GM12874 (cell line): ENCODE results near the gene NEK6.

ENCODE experiments used
- CTCF ChIP-seq: IDR thresholded peaks from 2 replicates; pipeline ENCODE4 v1.5.1; 2011; ENCODE audit warnings: low read depth, mild to moderate bottlenecking, control low read depth, low read length, moderate library complexity; ENCODE audit not compliant: insufficient read depth

The NEK6 gene

DNA sequence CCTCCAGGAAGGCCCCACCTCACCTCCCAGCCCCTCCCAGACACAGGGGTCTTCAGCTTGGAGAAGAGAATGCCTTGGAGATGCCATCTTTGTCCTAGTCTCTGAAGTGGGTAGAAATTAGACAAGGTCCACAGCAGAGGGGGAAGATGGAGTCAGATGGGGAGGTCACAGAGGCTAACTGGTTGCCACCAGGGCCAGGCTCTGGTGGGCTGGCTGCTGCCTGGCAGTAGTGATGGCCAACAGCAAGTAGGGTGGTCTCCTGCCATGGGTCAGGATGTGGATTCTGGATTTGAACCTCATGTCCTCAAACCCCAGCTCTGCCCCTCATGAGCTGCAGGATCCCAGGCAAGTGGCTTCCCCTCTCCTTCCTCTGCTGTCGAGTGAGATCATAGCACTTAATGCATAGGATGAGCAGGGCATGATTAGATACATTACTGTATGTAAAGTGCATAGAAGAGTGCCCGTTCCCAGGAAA is 38.7 kb upstream of the NEK6 start:
- no peak for TF ChIP-seq CTCF

DNA sequence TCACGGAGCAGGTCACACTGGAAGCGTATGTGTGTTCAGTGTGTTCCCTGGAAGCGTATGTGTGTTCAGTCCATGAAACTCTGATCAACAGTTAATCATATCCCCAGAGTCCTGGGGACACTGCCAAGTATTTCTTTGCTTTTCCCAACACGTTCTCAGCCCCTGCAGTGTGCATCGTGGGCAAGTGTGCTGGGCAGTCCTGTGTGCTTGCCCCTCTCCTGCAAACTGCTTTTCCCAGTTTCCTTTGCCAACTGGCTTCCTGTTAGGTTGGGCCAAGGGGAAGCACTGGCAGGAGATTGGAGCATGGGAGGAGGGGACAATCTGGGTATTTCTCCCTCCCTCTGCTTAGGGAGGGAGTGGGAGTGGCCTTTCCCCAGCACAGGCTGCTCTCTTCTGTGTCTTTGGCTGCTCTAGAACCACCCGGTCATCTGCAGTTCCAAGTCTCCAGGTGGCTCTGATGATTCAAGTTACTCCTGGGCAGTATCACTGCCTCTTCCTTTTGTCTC is 36.8 kb upstream of the NEK6 start:
- TF ChIP-seq CTCF: no peak

DNA sequence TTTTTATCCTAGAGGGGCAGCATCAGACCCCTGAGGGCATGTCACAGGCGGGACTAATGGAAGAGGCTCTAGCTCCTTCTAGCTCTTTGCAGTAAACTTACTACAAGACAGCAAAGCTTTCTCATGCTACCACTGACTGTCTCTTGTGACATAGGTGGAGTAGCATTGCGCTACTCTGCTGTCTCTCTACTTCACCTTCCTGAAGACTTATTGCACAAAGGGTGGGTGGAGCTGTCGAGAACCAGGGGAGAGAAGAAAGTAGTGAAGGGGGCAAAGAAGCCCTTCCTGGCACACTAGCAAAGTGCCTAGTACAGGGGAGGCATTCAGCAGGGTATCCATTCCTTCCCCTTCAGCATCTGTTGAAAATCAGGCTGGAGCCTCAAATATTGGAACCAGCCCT is 36.1 kb upstream of the NEK6 start:
- no peak for TF ChIP-seq CTCF

GRCh38 chr9:124222109-124222508 is 35.6 kb upstream of the NEK6 start:
- TF ChIP-seq CTCF: no peak

- TF ChIP-seq CTCF: no peak
These were observed 34.6 kb upstream of the NEK6 start for GRCh38 chr9:124222918-124223720.

- no peak for TF ChIP-seq CTCF
These were observed 31.8 kb upstream of the NEK6 start for GRCh38 chr9:124225945-124226344.

DNA sequence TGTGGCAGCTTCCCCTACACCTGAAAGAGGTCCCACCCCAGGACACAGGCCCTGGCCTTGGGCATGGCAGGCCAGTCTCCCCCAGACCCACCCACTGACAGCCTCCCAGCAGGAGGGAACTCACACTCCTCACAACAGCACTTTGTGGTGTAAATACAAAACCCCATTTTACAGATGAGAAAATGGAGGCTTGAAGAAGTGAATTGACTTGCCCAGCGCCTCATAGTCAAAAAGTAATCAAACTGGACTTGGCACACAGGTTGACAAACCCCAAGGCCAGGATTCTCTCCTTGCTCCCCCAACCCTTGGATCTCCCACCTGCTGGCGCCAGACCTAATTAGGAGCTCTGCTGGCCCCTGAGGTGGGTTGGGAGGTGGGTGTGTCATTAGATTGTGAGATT is 29.2 kb upstream of the NEK6 start:
- no peak for TF ChIP-seq CTCF
